ENCODE data around the gene SPARCL1. TPM values are rescaled to one million over a fixed set of nuclear protein-coding genes. Genes with fewer than 3 reads are reported as not detected.

SPARCL1 gene
- total and polyA plus RNA-seq, 2 of the 13 experiments (the other 11 are each of a cell fraction or from before 2014, with no cell fraction given): 0.04 TPM; not detected in 1

DNA sequence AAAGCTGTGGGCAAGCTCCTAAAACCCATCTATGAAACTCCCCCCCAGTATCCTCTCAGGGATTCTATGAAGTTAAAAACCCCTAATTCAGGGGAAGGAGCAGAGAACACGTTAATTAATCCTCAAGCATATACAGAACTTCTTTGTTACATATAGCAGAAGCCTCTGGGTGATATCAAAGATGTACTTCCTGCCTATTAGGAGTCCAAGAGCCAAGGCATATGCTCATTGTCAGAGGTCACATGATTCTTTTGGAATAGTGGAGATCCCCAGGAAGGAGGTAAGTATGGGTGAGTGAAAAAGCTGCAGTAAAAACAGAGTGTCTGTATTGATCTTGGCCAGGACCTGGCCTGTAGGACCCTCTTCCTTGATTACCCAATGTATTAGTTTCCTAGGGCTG lies 2.9 kb upstream of the SPARCL1 start (continued):
- no peak for TF ChIP-seq ZNF280B (CRISPR knock-in tag; IDR thresholded peaks at IDR 0.05; ENCODE audit: borderline replicate concordance)
- TF ChIP-seq HOXA9 (CRISPR knock-in tag; IDR thresholded peaks at IDR 0.05; ENCODE audit: borderline replicate concordance): no peak
- TF ChIP-seq ELF3 (CRISPR knock-in tag; IDR thresholded peaks at IDR 0.05): no peak
- no peak for TF ChIP-seq RXRA (CRISPR knock-in tag; IDR thresholded peaks at IDR 0.05)
- TF ChIP-seq ERF (CRISPR knock-in tag; IDR thresholded peaks at IDR 0.05): no peak
- no peak for TF ChIP-seq ZSCAN29 (CRISPR knock-in tag; conservative IDR thresholded peaks at IDR 0.05)

GRCh38 chr4:87531621-87532020 lies 2.4 kb upstream of the SPARCL1 start:
- in situ Hi-C loops (cut with HindIII; ENCODE audit: extremely low pct_ligation_motif_present, low pct_unique_long_range_greater_than_20kb): loop anchor here (25.0 kb wide), 1 partner anchor 456 kb away; the partner anchor contains the start of gene SPP1

More at GRCh38 chr4:87531621-87532020, 2.4 kb upstream of the SPARCL1 start:
- Histone ChIP-seq H3K4me3 (replicated peaks in 1 of 3; ENCODE audit: insufficient read depth in 1 of 3, low read depth in 2 of 3, low read length in 3 of 3) (no peak overlapping the region), H4K20me1 (ENCODE audit: insufficient read depth, low read length) (no peaks in the 10 kb centered on the region), H3K9ac (ENCODE audit: insufficient read depth, low read depth, low read length) (no peak overlapping the region), H2AFZ (ENCODE audit: low read length) (no peak overlapping the region), H3K4me2 (ENCODE audit: low read depth, low read length) (no peak overlapping the region), H3K27ac (ENCODE audit: extremely low read length, insufficient read depth, low read length) (no peak overlapping the region), H3K4me1 (ENCODE audit: insufficient read depth, low read length) (no peaks in the 10 kb centered on the region), H3K9me3 (ENCODE audit: low read length) (no peaks in the 10 kb centered on the region), H3K36me3 (replicated peaks in 1 of 2; ENCODE audit: control insufficient read depth in 1 of 2, insufficient read depth in 2 of 2, low read length in 2 of 2) (no peaks in the 10 kb centered on the region), H3K27me3 (ENCODE audit: control insufficient read depth in 1 of 2, insufficient read depth in 2 of 2, low read length in 2 of 2) (no peaks in the 10 kb centered on the region), H3K79me2 (ENCODE audit: insufficient read depth, low read length) (no peaks in the 10 kb centered on the region)
- ChIA-PET POLR2A (no interaction called here), CTCF (ENCODE audit: low intra/inter-chr PET ratio, low total read pairs) (no interaction called here)
- TF ChIP-seq NR2F6 (IDR thresholded peaks at IDR 0.05) (no peak), NR2F6 (CRISPR knock-in tag; IDR thresholded peaks at IDR 0.05) (no peak), EZH2 (conservative IDR thresholded peaks at IDR 0.05; ENCODE audit: low read depth, low read length) (no peak), CBX2 (IDR thresholded peaks at IDR 0.05; ENCODE audit: low read depth, low read length) (no peak), CBX2 (CRISPR knock-in tag; IDR thresholded peaks at IDR 0.05; ENCODE audit: low read depth) (no peak), TCF7 (IDR thresholded peaks at IDR 0.05; ENCODE audit: low read depth) (no peak), ZNF598 (CRISPR knock-in tag; IDR thresholded peaks at IDR 0.05; ENCODE audit: borderline replicate concordance) (no peak), SIN3A (IDR thresholded peaks at IDR 0.05; ENCODE audit: borderline replicate concordance, low read depth, low read length) (no peak)
- TF ChIP-seq, protein P1, sequence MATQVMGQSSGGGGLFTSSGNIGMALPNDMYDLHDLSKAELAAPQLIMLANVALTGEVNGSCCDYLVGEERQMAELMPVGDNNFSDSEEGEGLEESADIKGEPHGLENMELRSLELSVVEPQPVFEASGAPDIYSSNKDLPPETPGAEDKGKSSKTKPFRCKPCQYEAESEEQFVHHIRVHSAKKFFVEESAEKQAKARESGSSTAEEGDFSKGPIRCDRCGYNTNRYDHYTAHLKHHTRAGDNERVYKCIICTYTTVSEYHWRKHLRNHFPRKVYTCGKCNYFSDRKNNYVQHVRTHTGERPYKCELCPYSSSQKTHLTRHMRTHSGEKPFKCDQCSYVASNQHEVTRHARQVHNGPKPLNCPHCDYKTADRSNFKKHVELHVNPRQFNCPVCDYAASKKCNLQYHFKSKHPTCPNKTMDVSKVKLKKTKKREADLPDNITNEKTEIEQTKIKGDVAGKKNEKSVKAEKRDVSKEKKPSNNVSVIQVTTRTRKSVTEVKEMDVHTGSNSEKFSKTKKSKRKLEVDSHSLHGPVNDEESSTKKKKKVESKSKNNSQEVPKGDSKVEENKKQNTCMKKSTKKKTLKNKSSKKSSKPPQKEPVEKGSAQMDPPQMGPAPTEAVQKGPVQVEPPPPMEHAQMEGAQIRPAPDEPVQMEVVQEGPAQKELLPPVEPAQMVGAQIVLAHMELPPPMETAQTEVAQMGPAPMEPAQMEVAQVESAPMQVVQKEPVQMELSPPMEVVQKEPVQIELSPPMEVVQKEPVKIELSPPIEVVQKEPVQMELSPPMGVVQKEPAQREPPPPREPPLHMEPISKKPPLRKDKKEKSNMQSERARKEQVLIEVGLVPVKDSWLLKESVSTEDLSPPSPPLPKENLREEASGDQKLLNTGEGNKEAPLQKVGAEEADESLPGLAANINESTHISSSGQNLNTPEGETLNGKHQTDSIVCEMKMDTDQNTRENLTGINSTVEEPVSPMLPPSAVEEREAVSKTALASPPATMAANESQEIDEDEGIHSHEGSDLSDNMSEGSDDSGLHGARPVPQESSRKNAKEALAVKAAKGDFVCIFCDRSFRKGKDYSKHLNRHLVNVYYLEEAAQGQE (IDR thresholded peaks at IDR 0.05; ENCODE audit: borderline replicate concordance in 1 of 2, low read depth in 1 of 2, low read length in 2 of 2): no peak
- FAIRE-seq: no peak
- no TSS peak for BruUV-seq (replicated peaks)
- 32% methylated on average over 5 of the region's 5 CpGs for WGBS (ENCODE audit: low lambda C conversion rate)
- no peak for DNase-seq (ENCODE audit: low spot score)
- intact Hi-C loops (cut with micrococcal nuclease; ENCODE audit: unreplicated experiment): no loop called here
- ATAC-seq: no peak
